WERI-Rb-1 (cell line): Measurements from ENCODE around the gene PLEKHG3.

Experiments
- DNase-seq: peaks from one replicate; pipeline ENCODE4 v3.0.0-alpha.2; 2020
- H3K27ac ChIP-seq: fragments of 250-450 bp; sonication (Bioruptor Pico); 2 replicates; pipeline ENCODE4 v1.5.1; 2020; ENCODE audit warnings: mild to moderate bottlenecking, moderate library complexity
- H3K27me3 ChIP-seq: fragments of 250-450 bp; sonication (Bioruptor Pico); 2 replicates; pipeline ENCODE4 v1.5.1; 2021; ENCODE audit warnings: mild to moderate bottlenecking, low read depth, moderate library complexity; ENCODE audit not compliant: insufficient read depth, severe bottlenecking
- H3K36me3 ChIP-seq: fragments of 250-450 bp; sonication (Bioruptor Pico); 2 replicates; pipeline ENCODE4 v1.5.1; 2020; ENCODE audit warnings: mild to moderate bottlenecking, moderate library complexity
- H3K4me3 ChIP-seq: 2 replicates; pipeline ENCODE4 v1.5.1; 2011; ENCODE audit warnings: low read depth, mild to moderate bottlenecking, control low read depth, low read length
- H3K9me3 ChIP-seq: fragments of 250-450 bp; sonication (Bioruptor Pico); 2 replicates; pipeline ENCODE4 v1.5.1; 2021; ENCODE audit warnings: mild to moderate bottlenecking, moderate library complexity; ENCODE audit not compliant: severe bottlenecking
- TF ChIP-seq, protein P1 (sequence below): IDR thresholded peaks from 2 replicates; pipeline ENCODE4 v1.5.1; 2011; ENCODE audit warnings: low read depth, mild to moderate bottlenecking, control low read depth, inconsistent platforms, low read length

The PLEKHG3 gene

GRCh38 chr14:64756712-64757111 lies 52.5 kb downstream of the PLEKHG3 start:
- Histone ChIP-seq H3K36me3 (no peaks in the 10 kb centered on the region), H3K9me3 (no peaks in the 10 kb centered on the region), H3K27ac (no peak overlapping the region), H3K27me3 (no peaks in the 10 kb centered on the region), H3K4me3 (no peak overlapping the region)
- no peak for DNase-seq
- TF ChIP-seq, protein P1, sequence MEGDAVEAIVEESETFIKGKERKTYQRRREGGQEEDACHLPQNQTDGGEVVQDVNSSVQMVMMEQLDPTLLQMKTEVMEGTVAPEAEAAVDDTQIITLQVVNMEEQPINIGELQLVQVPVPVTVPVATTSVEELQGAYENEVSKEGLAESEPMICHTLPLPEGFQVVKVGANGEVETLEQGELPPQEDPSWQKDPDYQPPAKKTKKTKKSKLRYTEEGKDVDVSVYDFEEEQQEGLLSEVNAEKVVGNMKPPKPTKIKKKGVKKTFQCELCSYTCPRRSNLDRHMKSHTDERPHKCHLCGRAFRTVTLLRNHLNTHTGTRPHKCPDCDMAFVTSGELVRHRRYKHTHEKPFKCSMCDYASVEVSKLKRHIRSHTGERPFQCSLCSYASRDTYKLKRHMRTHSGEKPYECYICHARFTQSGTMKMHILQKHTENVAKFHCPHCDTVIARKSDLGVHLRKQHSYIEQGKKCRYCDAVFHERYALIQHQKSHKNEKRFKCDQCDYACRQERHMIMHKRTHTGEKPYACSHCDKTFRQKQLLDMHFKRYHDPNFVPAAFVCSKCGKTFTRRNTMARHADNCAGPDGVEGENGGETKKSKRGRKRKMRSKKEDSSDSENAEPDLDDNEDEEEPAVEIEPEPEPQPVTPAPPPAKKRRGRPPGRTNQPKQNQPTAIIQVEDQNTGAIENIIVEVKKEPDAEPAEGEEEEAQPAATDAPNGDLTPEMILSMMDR, result no peak

GRCh38 chr14:64757601-64758000 lies 53.4 kb downstream of the PLEKHG3 start:
- H3K36me3 ChIP-seq, result no peaks in the 10 kb centered on the region
- TF ChIP-seq, protein P1, result no peak
- DNase-seq, result no peak
- no peaks in the 10 kb centered on the region for H3K27me3 ChIP-seq
- H3K27ac ChIP-seq, result no peak overlapping the region
- H3K4me3 ChIP-seq, result no peak overlapping the region
- H3K9me3 ChIP-seq, result no peaks in the 10 kb centered on the region

- Histone ChIP-seq H3K27me3 (no peaks in the 10 kb centered on the region), H3K27ac (no peak overlapping the region), H3K9me3 (no peaks in the 10 kb centered on the region), H3K36me3 (no peaks in the 10 kb centered on the region), H3K4me3 (no peak overlapping the region)
- TF ChIP-seq, protein P1, result no peak
- DNase-seq, result no peak
Observed at GRCh38 chr14:64758025-64758521, 53.8 kb downstream of the PLEKHG3 start.

GRCh38 chr14:64758691-64759554 lies 54.7 kb downstream of the PLEKHG3 start:
- H3K27me3 ChIP-seq, result no peaks in the 10 kb centered on the region
- H3K27ac ChIP-seq, result no peak overlapping the region
- TF ChIP-seq, protein P1, result no peak
- no peaks in the 10 kb centered on the region for H3K9me3 ChIP-seq
- DNase-seq, result no peak
- no peaks in the 10 kb centered on the region for H3K36me3 ChIP-seq
- no peak overlapping the region for H3K4me3 ChIP-seq

DNA sequence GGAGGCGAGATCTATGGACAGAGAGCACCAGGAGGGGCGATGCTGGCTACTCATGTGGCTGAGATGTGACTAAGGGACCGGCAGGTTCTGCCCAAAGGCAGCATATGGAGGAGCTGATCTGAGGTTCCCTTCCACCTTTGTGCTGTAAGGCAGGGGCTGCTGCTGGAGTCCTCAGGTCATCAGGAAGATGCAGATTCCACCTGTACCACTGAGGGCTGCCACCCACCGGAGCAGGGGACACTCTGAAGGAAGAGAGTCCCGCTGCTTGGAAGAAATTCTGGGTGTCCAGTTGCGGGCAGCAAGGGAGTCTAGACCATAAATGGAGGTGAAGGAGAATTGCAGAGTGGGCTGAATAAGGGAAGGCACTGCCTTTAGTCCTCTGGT lies 55.3 kb downstream of the PLEKHG3 start:
- no peak for DNase-seq
- TF ChIP-seq, protein P1, result no peak
- H3K4me3 ChIP-seq, result no peak overlapping the region
- no peaks in the 10 kb centered on the region for H3K9me3 ChIP-seq
- H3K36me3 ChIP-seq, result no peaks in the 10 kb centered on the region
- no peak overlapping the region for H3K27ac ChIP-seq
- H3K27me3 ChIP-seq, result no peaks in the 10 kb centered on the region
